Right lobe of liver (tissue), 6 donors: ENCODE data around the gene TRPC1. TPM values are rescaled to one million over a fixed set of nuclear protein-coding genes. Genes with fewer than 3 reads are reported as not detected.

Experiments
- ATAC-seq, 4 donors: fragments of 200-7000 bp; cut with Tn5 transposase; one replicate each; pipeline ENCODE4 v1.9.1; 2020; ENCODE audit warnings: mild to moderate bottlenecking in 4 of 4, moderate library complexity in 4 of 4
- DNase-seq, 3 donors: peaks; one replicate each; pipeline ENCODE4 v3.0.0-alpha.2; 2020
- H3K27ac ChIP-seq, 3 donors: fragments of 200-600 bp; one replicate each; pipeline ENCODE4 v1.8.0; 2022
- H3K27me3 ChIP-seq, 2 donors: fragments of 200-600 bp; one replicate each; pipeline ENCODE4 v1.8.0; 2022
- H3K36me3 ChIP-seq, 4 donors: fragments of 200-600 bp; sonication (generic) in 1 of 4; one replicate each; pipeline versions ENCODE4 v1.5.1 to v1.8.0; 2017 to 2022; ENCODE audit warnings: control low read depth in 1 of 4
- H3K4me1 ChIP-seq, 4 donors: fragments of 200-600 bp; sonication (generic) in 1 of 4; one replicate each; pipeline versions ENCODE4 v1.5.1 to v1.8.0; 2017 to 2022; ENCODE audit warnings: control low read depth in 1 of 4
- H3K4me3 ChIP-seq, 3 donors: fragments of 200-600 bp; one replicate each; pipeline ENCODE4 v1.8.0; 2022
- H3K9me3 ChIP-seq, 4 donors: fragments of 200-600 bp; sonication (generic) in 1 of 4; one replicate each; pipeline versions ENCODE4 v1.5.1 to v1.8.0; 2017 to 2022; ENCODE audit warnings: control low read depth in 1 of 4
- POLR2A ChIP-seq: fragments of 450-650 bp; IDR thresholded peaks from one replicate; pipeline ENCODE4 v1.6.1; 2017; ENCODE audit warnings: antibody characterized with exemption, mild to moderate bottlenecking
- WGBS: methylation state at CpG from one replicate; pipeline ENCODE4 v1.1.6; 2018; ENCODE audit warnings: low coverage, low lambda C conversion rate; ENCODE audit not compliant: insufficient coverage; ENCODE audit errors: missing lambda C conversion rate; 5-methylcytosine and 5-hydroxymethylcytosine counted together
- intact Hi-C, 2 donors: fragments of 100-400 bp; cut with DNase I; formaldehyde crosslinking; loops; one replicate each; pipeline versions ENCODE4 v1.11.2 to v1.14.1; 2022
- total RNA-seq, 6 experiments: library from RNA; depleted of rRNA in 2 of 6; stranded (reverse); fragments of >200 nt in 2 of 6; fragmentation: NEBNext Ultra II Directional in 3 of 6; extraction: Animal tissue kit (Norgen Biotek cat#: 25700) in 3 of 6; gene quantifications; one replicate each; pipeline versions ENCODE4 v1.1.0 to v1.2.4, GENCODE V29; 2016 to 2023
- TF ChIP-seq, protein P1 (sequence below), 4 donors: fragments of 200-600 bp in 3 of 4; fragments of 450-650 bp in 1 of 4; IDR thresholded peaks; one replicate each; pipeline versions ENCODE4 v1.5.1 to v1.8.0; 2016 to 2022; ENCODE audit warnings: antibody characterized with exemption in 4 of 4, mild to moderate bottlenecking in 2 of 4
- donor health status: DM: no; HTN: yes; CAD: no.
- donor health status: DM: no; HTN: no; CAD: no.
- donor health status: DM: no; HTN: no; CAD: no.
- donor health status: DM: no; HTN: yes; CAD: no.
- donor health status: DM: no; HTN: yes; CAD: no.

Gene TRPC1
- total RNA-seq, 6 experiments from 2014 or later = 0.19 to 2.5 (median 0.51) TPM

DNA sequence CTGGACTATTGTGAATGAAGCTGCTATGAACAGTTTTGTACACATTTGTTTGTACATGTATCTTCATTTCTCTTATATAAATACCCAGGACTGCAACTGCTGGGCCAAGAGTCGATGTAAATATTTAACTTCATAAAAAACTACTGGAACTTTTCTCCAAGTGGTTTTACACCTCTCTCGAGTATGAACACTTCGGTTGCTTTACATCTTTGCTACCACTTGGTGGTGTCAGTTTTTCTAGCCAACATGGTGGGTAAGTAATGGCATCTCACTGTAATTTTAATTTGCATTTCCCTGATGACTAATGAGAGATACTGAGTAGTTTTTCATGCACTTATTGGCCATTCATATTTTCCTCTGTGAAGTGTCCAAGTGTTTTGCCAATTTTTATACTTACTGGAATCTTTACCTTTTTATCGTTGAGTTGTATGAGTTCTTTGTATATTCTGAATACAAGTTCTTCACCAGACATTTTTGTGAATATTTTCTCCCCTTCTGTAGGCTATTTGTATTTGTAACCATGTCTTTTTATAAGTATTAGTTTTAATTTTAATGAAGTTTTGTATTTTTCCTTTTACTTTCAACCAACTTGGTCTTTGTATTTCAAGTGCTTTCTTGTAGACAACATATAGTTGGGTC is 120.6 kb downstream of the TRPC1 start:
- no peaks in the 10 kb centered on the region for H3K36me3 ChIP-seq
- H3K27me3 ChIP-seq = no peaks in the 10 kb centered on the region
- TF ChIP-seq, protein P1, sequence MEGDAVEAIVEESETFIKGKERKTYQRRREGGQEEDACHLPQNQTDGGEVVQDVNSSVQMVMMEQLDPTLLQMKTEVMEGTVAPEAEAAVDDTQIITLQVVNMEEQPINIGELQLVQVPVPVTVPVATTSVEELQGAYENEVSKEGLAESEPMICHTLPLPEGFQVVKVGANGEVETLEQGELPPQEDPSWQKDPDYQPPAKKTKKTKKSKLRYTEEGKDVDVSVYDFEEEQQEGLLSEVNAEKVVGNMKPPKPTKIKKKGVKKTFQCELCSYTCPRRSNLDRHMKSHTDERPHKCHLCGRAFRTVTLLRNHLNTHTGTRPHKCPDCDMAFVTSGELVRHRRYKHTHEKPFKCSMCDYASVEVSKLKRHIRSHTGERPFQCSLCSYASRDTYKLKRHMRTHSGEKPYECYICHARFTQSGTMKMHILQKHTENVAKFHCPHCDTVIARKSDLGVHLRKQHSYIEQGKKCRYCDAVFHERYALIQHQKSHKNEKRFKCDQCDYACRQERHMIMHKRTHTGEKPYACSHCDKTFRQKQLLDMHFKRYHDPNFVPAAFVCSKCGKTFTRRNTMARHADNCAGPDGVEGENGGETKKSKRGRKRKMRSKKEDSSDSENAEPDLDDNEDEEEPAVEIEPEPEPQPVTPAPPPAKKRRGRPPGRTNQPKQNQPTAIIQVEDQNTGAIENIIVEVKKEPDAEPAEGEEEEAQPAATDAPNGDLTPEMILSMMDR (IDR thresholded peaks at IDR 0.05) = peak; percentile 35 to 46 (median 42)
- no peak for TF ChIP-seq POLR2A
- WGBS = 64% methylated on average over 4 of the region's 4 CpGs
- intact Hi-C loops = no loop called here
- no peak overlapping the region for H3K4me3 ChIP-seq
- peaks cover 0 to 17% (median 4%) of the 10 kb centered on the region in 4 donors for H3K4me1 ChIP-seq
- DNase-seq = no peak
- H3K27ac ChIP-seq = no peak overlapping the region
- ATAC-seq = peak; percentile 40 to 66 (median 58)
- no peaks in the 10 kb centered on the region for H3K9me3 ChIP-seq

DNA sequence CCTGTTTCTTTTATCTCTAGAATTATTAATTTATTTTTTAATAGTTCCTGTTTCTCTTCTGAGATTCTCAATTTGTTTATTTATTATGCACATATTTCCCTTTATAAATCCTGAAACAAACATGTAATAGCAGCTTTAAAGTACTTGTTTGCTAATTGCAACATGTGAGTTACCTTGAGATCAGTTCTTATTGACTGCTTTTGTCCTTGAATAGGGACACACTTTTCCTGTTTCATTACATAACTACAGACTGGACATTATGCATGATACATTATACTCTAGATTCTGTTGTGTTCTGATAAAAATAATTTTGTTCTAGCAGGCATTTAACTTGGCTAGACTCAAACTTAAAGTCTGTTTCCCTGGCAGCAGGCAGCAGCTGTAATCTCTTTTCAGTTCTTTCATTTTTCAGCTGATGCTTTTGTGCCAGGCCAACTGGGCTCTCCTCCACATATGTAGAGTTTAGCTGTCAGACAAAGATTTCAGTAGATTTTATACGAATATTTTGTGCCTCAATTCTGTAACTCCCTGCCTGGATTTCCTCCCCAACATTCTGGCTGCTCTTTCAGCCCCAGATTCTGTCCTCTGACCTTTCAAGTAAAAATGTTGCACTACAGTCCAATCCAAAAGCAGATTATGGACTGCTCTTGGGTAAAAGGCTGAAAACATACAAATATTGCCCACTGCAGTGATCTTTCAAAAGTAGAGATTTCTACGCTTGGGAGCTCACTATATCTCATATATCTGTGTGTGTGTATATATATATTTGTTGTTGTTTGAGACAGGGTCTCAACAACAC is 123.1 kb downstream of the TRPC1 start:
- no peaks in the 10 kb centered on the region for H3K36me3 ChIP-seq
- intact Hi-C loops = no loop called here
- H3K27ac ChIP-seq = peak overlapping the region in 2 of 3 donors; percentile 19 to 41
- 0% methylated on average over 2 of the region's 2 CpGs for WGBS
- no peak overlapping the region for H3K4me3 ChIP-seq
- ATAC-seq (peak; percentile 65 to 77 (median 72)), DNase-seq (no peak)
- no peaks in the 10 kb centered on the region for H3K27me3 ChIP-seq
- H3K9me3 ChIP-seq = no peaks in the 10 kb centered on the region
- peaks cover 0 to 30% (median 4%) of the 10 kb centered on the region in 4 donors for H3K4me1 ChIP-seq
- no peak for TF ChIP-seq POLR2A
- TF ChIP-seq, protein P1 (IDR thresholded peaks at IDR 0.05) = no peak

- no peaks in the 10 kb centered on the region for H3K36me3 ChIP-seq
- DNase-seq (no peak), ATAC-seq (no peak)
- WGBS = 98% methylated on average over 3 of the region's 3 CpGs
- intact Hi-C loops = no loop called here
- H3K9me3 ChIP-seq = no peaks in the 10 kb centered on the region
- no peak overlapping the region for H3K4me3 ChIP-seq
- no peak for TF ChIP-seq POLR2A
- TF ChIP-seq, protein P1 (IDR thresholded peaks at IDR 0.05) = no peak
- no peaks in the 10 kb centered on the region for H3K27me3 ChIP-seq
- no peak overlapping the region for H3K27ac ChIP-seq
- H3K4me1 ChIP-seq = peaks cover 0 to 42% (median 10%) of the 10 kb centered on the region in 4 donors
Measured at GRCh38 chr3:142849148-142849547, 125.3 kb downstream of the TRPC1 start.

DNA sequence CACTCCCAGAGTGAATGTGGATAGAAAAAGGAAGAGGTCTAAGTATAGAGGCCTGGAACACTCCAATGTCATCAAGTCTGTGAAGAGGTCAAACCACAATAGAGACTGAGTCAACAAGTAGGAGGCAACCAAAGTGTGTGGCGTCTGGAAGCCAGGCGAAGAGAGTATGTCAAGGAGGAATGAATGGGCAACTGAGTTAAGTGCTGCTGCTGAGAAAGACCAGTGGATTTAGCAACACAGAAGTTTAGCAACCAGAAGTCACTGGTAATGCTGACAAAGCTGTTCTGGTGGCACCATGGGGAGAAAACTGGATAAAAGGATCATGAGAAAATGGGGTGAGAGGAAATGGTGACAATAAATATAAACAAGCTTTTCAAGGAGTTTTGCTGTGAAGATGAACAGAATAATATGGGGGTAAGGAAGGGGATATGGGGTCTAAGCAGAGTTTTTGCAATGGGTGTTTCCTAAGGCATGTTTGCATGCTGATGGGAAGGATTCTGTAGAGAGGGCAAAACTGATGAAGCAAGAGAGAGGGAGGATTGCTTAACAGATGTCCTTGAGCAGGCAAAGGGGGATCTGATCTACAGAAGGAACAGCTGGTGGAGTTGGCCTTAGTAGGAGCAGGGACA is 126.7 kb downstream of the TRPC1 start:
- intact Hi-C loops = no loop called here
- Histone ChIP-seq H3K4me1 (peaks cover 0 to 44% (median 11%) of the 10 kb centered on the region in 4 donors), H3K27ac (no peak overlapping the region), H3K9me3 (no peaks in the 10 kb centered on the region), H3K27me3 (no peaks in the 10 kb centered on the region), H3K36me3 (no peaks in the 10 kb centered on the region), H3K4me3 (no peak overlapping the region)
- DNase-seq (no peak), ATAC-seq (peak; percentile 34 to 64 (median 56))
- WGBS = 50% methylated on average over 2 of the region's 2 CpGs
- TF ChIP-seq POLR2A = no peak
- TF ChIP-seq, protein P1 (IDR thresholded peaks at IDR 0.05) = no peak
